Neural cell (in vitro differentiated cells): ENCODE data around the gene PDE1C.

Experiments used
- POLR2AphosphoS5 ChIP-seq: IDR thresholded peaks from 2 replicates; pipeline ENCODE4 v1.6.1; 2012
- SMC3 ChIP-seq: fragments of 450-650 bp; conservative IDR thresholded peaks from 2 replicates; pipeline ENCODE4 v1.6.1; 2014; ENCODE audit warnings: antibody characterized with exemption, mild to moderate bottlenecking, moderate library complexity; ENCODE audit not compliant: poor library complexity

- no peak for TF ChIP-seq SMC3
- no peak for TF ChIP-seq POLR2AphosphoS5
Observed at GRCh38 chr7:31805209-31805818, 264.9 kb downstream of the PDE1C start.
